EH (cell line): ENCODE measurements around the gene SORCS2.
A peak's percentile ranks its signal among the peaks of the same experiment; 100 is the strongest.

ENCODE experiments used
- DNase-seq: peaks from one replicate; pipeline ENCODE4 v3.0.0-alpha.2; 2015; ENCODE audit warnings: low read depth

Gene SORCS2

DNA sequence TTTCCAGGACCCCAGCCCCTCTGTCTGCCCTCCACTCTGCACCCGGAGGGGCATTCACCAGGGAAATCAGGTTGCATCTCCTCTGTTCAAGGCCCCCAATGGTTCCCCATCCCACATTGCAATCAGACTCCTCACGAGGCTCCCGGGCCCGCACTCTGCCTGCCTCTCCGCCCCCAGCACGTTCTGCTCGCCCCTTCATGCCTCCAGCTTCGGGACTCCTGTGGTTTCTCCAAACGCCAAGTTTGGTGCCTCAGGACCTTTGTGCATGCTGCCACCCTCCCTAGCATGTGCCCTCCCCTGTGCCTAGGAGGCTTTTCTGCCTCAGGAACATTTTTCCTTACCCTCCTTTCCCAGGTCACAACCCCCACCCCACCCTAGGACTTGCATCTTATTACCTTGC lies 426.0 kb downstream of the SORCS2 start:
- no peak for DNase-seq

DNA sequence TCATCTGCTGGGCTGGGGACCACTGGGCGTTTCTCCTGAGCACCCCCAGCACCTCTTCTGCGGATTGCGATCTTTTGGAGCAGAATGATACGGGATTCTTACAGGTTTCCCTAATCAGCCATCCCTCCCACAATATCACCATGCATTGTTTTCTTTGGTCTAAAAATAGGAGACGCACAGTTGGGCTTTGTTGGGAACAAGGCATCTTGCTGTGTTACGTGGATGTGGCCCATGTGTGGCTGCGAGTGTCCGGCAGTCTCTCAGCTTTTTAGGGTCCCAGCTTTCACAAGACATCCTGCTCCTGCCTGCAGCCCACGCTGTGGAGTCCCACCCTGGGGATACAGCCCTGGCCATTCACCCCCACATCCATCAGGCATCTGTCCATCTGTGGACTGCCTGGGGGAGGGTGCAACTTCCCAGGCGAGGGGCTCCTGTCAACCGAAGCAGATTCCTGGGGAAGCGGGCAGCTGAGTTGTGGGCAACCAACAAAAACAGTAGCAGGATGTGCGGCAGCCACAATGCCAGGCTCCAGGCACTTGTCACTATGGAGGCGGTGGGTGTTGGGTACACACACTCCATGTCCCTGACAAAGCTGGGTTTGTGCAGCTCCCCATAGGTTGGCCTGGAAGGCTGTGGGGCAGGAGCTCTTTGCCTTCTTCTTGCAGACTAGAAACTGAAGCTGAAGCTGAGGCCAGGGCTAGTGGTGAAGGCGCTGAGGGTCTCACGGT lies 427.9 kb downstream of the SORCS2 start:
- DNase-seq: no peak

DNA sequence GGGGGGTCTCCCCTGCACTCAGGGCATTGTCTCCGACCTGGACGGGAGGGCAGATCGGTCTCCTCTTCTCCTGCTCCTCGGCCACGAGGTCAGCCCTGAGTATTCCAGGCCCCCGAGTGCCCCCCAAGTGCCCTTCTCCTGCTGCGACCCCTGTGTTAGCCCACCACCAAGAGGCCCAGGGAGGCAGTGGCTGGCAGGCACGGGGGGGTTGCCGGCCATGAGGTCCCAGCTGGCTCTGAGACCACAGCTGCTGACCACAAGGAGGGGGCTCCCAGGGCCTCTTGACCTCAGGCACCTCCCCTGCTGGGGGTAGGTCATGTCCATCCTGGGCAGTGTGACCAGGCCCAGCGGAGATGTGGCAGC lies 428.5 kb downstream of the SORCS2 start:
- no peak for DNase-seq

DNA sequence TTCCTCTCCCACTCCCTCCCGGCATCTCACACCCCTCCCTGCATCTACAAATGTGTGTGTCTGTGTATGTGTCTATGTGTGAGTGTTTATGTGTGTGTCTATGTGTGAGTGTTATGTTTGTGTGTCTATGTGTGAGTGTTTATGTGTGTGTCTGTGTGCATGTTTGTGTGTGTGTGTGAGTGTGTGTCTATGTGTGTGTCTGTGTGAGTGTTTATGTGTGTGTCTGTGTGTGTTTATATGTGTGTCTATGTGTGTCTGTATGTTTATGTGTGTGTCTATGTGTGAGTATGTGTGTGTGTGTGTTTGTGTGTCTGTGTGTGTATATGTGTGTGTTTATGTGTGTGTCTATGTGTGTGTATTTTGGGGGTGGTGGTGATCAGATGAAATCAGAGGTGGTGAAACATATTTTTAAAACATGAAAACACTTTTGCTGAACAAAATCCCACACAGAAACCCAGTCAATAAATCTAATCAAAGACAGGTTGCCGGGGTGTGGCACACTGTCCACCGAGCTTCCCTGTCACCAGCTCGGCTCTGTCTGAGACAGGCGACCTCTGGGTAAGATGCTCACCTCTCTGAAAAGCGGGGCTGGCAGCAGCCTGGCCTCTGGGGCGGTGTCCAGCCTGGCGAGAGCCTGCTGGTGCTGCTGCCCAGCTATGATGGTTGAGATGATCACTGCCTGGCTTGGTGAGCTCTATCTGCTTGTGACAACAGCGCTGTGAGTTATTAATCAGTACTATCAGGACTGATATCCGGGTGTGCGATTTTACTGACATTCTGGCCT lies 429.1 kb downstream of the SORCS2 start:
- no peak for DNase-seq

DNA sequence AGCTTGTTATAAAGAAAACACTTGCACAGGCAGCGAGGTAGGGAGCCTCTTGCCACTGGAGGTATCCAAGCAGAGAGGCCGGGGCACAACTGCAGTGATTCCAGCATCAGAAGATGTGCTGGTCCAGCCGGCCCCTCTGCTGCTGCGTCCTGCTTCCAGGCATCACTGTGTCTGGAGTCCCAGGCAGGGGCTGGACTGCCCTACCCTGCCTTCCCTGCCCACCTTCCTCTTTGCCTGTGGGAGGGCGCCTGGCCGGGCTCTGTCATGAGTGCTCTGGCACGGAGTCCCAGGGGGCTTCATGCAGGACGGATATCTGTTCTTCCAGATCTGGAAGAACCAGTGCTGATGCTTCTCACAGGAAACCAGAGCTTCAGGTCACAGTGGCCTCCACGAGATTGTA lies 430.0 kb downstream of the SORCS2 start:
- no peak for DNase-seq

DNA sequence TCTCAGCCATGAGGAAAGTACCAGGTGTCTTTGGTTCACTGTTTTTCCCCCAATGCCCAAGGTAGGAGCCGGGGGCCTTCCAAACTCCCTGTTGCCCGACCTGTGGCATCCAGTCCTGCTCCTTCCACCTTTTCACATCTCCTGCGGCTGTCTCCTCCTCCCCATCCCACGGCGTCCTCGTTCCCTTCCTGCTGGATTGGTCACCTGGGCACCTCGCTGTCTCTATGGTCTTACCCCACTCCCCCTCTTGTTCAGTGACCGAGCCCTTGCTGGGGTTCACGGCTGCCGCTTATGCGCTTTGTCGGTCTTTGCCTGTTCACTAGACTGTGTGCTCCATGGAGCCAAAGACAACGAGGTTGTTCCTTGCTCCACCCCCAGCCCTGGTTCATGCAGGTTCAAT lies 431.1 kb downstream of the SORCS2 start:
- DNase-seq: no peak

DNA sequence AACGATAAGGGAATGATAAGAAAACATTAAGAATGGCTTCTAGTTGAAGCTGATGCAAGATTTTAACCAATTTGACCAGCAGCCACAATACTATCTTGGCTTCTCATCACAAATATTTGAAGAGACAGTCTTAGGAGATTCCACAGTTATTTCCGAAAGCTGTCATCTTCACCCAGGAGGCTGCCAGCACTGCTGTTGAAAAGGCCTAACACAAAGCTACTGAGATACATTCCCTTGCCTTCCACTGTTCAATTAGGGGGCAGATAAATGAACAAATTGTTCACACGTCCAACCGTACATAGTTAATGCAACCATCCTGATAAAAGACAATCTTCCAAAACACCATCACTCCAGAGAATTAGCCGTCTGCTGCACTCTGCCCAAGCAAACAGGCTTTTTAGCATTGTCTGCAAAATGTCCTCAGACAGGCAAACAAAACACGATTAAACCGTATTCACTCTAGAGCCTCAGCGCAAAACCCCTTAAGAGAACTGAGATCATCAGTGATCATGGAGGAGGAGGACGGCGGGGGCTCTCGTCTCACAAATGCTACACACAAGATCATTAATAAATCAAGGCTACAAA lies 432.1 kb downstream of the SORCS2 start:
- DNase-seq: peak; percentile 28

DNA sequence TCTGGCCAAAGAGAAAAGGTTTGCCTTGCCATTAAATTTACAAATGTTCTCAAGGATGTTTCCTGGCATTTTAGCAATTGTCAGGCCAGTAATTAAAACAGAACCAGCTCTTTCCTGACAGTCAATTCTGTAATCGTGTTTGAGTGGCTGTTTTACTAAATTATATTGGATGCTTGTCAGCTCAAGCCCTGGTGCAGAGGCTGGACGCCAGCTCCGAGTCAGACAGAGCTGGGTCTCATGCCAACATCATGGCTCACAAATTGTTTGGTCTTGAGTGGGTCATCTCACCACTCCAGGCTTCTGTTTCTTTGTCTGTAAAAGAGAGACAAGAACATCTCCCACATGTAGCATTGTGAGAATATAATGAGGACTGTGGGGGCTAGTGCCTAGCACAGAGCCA lies 432.7 kb downstream of the SORCS2 start:
- peak; percentile 61 for DNase-seq

DNA sequence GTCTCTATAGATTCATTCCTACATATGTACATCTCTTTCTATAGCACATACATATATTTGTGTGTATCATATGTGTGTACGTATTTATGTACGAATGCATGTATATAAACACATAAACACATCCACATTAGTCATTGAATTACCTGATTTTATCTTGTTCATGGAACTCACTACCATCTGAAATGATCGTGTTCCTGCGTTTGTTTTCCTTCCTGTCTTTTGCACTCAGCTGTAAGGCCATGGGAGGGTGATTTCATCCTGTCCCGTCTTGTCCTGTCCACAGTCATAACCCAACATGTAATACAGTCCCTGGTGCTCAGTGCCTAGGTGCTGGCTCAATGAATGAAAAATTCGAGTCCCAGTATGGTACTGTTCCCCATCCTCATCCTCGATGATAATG lies 434.2 kb downstream of the SORCS2 start:
- no peak for DNase-seq

DNA sequence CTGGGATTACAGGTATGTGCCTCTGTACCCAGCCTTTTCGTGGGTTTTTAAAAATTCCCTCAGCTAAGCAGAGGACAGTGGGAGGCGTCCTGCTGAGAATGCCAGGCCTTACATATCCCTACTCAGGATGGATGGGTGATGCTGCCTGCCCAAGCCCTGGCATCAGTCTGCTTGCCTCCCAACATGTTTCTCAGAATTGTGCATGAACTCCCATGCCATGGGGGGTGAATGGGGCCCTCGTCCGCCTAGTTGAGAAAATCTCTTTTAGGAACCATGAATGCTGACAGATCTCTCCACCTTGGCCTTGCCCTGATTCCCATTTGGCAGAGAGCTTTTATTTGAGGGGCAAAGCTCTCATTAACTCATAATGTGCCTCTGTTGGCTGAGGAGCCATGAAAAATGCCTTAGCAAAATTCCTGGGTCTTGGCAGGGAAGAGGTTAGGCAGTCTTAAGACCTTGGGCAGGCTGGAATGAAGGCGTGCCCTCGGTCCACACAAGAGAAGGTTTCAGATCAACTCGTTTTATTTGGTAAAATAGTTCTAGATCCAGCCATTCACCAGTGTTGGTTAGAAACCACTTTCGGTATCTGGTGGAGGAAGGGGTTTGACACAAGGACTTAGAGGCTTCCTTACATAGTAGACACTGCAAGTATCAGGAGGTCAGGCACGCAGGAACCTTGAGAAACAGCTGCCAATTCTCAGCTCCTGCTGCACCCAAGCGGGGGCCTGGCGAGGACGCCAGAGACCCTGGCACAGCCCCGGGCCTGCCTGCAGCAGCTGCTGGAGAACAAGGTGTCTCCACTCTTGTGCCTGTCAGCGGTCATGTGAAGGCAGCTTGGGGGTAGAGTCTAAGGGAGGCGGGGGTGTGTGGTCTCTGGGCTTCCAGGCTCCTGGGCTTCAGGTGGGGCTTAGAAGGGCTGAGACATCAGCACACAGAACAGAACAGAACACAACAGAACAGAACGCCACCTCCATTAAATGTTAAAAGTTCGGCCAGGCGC lies 435.2 kb downstream of the SORCS2 start:
- no peak for DNase-seq

DNA sequence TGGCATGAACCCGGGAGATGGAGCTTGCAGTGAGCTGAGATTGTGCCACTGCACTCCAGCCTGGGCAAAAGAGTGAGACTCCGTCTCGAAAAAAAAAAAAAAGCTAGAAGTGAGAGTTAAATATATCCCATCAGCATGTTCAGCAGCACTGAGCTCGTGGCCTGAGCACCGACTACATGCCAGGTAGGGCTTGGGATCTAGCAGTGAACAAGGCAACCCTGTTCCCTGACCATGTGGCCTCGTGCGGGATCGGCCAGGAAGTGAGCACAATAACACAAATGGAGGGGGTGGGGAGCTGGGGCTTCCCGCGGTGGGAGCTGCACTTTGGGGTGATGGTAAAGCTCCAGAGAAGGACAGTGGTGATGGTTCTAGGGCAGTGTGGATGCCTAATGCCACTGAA lies 436.1 kb downstream of the SORCS2 start:
- DNase-seq: no peak

DNA sequence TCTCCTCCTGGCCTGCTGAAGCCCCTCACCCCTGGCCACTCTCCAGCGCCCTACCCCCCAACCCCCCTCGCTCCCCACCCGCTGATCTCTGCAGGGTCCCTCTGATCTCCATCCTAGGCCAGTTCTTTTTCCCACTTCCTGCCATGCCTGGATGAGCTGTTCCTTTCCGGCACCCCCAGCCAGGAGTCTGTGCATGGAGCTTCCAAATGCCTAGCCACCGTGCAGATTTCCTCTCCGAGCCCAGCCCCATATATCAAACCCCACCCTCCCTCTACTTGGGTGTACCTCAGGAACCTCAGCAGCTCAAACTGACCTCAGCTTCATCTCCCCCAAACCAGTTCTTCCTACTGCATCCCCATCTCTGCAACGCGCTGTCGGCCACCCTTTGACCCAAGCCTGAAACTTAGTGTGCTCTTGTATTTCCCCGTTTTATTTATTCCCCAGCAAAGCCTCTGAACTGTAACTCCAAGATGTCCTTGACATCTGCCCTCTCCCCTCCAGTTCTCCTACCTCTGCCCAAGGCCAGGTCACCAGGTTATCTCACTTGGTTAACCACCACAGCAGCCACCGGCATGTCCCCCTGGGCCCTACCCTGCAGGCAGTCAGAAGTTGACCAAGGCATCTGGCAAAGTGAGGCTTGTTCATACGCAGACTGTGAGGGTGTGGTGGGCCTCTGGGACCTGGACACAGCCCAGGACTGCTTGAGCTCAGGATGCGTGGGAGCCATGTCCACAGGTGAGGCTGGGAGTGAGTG lies 437.3 kb downstream of the SORCS2 start:
- no peak for DNase-seq

DNA sequence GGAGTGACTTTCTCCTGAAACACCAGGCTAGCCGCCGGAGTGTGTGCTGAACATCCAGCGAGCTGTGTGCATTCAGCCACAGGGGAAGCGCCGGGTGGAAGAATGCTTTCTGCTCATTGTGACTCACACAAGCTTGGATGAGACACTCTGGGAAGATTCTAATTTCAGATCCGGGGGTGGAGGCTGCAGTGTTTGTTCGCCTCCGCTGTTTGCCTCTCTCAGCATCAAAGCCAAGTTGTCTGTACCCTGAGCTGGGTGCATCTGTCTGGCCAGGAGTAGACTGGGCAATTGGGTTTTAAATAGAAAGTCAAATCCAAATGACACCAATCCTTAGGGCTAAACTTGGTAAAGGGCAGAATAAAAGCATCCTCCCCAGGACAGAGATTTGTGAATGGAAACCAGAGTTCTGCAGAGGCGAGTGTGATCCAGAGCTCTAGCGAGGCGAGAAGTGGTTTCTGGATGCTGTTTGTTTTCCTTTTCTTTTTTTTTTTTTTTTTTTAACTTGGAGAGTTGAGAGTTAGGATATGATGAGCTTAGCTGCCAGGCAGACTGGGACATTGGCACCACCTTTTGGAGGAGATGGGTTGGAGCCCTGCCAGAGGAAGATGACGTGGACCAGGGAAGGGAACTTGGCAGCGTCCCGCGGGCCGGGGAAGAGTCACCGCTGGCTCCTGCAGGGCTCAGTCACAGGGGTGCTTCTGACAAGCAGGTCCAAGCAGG lies 438.4 kb downstream of the SORCS2 start:
- peak; percentile 89 for DNase-seq

DNA sequence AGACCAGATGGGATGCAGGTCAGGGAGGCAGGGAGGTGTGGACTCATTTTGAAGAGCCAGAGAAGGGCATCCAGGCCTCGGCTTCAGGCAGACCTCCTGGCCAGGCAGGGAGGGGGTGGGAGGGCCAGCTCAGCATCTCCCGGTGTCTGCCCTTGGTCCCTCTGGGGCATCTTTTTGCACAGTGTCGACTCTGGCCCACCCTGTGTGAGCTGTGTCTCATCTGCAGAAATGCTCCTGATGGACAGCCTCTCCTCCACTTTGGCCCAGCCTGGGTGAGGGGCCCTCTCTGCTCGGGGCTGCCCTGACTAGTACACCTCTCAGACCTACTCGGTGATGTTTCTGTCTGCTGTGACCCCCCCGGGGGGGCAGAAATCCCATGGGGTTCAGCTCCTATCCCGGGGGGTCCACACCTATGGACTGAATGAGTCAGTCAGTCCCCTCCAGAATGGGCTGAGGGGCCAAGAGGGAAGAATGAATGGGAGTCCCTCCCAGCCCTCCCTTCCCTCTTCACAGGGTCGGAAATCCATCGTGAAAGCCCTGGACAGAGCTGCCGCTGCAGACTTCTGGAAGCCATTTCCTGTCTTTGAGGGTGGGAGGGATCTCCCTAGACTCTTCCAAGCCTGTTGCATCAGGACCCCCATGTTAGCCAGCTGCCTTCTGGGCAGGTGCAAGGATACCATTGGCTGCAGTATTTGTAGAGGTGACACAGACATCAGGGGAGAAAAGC lies 439.1 kb downstream of the SORCS2 start:
- DNase-seq: peak; percentile 34

DNA sequence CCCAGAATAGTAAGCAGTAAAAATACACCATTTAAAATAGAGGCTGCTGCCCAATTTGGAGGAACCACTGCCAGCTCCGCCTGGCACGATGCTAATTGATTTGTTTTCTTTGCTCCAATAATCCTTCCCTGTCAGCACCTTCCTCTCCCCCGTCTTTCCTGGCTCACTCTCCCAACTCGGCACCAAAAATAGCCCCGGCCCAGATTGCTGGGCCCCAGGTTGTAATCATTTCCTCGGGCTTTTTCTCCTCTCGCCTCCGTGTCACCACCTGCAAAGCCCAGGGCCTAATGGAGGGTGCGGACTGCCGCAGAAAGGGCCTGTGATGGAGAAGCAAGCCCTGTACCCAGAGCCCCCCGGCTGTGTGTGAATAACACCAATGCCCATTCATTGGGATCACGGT lies 440.0 kb downstream of the SORCS2 start:
- DNase-seq: no peak

DNA sequence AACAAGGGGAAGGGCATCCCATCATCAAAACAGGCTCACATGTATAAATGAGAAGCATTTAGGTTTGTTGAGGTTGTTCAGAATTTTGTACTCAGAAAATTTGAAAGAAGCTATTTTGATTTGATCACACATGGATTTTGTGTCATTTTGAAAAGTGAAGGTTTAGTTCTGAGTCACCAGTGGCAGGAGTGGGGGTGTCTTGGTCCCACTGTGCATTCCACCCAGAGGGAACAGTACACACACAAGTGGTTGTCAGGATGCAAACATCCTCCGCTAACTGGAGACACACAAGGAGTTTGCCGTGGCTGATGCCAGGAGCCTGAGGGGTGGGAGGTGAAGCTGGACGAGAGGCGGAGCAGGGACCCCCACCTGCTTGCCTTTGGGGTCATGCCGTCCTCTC lies 440.6 kb downstream of the SORCS2 start:
- DNase-seq: peak; percentile 53

DNA sequence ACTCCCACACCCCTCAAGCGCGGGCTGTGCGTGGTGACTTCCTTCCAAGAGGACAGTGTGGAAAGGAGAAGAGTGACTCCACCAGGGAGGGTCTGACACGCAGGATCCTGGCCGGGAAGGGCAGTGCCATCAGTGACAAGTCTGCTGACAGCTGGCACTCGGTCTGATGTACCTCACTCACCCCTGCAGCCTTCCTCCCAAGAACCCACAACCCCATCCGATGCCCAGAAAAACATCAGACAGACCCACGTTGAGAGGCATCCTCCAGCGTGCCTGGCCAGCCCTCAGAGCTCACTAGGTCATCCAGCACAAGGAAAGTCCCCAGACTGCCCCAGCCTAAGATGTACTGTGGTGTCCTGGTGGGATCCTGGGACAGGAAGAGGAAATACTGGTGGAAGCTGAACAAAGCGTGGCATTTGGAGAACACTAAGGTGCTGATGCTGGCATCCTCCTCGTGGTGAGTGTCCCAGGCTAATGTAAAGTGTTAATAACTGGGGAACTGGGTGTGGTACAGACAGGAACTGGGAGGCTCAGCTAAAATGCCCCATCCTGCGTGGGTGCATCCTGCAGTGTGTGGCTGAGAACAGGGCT lies 442.4 kb downstream of the SORCS2 start:
- no peak for DNase-seq

DNA sequence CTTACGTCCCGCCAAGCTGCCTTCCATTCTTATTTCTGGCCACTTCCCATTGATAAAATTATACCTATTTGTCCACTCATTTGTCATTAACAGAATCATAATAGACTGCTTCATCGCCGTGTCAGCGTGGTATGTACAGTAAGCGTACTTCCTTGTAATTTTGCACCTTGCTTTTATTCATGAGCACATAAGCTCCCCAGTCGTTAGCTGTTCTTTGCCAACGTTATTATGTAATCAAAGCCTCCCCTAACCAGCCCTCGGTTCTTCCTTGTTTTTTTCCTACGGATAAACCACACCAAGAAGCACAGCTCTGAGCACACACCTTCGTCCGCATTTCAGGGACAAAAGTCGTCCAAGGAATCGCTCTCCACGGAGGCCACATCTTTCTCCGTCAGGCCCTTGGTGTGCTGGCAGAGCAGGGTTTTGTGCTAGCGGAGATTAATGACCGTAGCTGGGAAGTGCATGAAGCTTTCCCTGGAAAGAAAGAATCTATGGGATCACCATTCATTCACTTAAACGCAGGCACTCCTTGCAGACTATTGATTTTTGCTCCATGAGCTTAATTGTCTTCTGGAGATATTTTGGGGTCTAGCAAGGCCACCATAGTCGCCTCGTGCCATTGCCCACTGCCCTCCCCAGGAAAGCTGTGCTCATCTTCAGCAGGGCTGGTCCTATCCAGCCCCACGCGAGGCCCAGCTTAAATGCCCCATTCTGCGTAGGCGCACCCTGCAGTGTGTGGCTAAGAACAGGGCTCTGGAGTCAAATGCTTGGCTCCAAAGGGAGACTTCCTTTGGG lies 443.3 kb downstream of the SORCS2 start:
- no peak for DNase-seq

DNA sequence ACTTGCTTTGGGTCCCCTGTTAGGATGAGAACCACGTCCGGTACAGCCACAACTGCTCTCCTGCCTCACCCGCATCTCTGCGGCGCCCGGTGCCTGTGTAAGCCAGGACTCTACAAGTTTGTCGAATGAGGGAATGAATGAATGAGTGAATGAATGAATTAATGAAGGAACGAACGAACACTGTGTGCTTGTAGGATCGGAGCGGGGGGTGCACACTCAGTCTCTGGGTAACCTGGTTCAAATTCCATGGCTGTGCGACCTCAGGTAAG lies 443.8 kb downstream of the SORCS2 start:
- DNase-seq: no peak
